Measurements from ENCODE around the gene PEX11B. TPM values are rescaled to one million over a fixed set of nuclear protein-coding genes. Genes with fewer than 3 reads are reported as not detected.
"Not testable (repeated sequence)": the region's sequence is repeated elsewhere in the genome, so short reads cannot be mapped to it uniquely, and the experiment has no call there.

Gene PEX11B
- total and polyA plus RNA-seq, 9 donors, result 18.2 to 44.4 (median 26.9) TPM

DNA sequence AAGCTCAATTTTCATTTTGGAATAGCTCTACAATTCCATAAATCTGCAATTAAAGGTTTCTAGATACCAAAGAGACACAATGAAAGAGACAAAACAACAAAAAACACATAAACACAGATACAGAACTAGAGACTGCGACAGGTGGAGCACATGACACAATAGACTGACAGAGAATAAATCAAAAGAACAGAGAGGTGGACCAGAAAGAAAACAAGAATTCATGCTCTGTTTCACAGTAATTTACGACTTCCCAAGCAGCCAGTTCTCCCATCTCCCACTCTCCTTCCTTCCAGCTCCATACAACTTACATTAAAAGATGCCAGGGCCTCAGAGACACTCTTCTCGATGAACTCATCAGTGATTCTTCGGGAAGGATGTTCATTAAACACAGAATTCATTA, 23.9 kb upstream of the PEX11B start:
- WGBS, 3 donors, result 36 to 52% (median 42%) methylated on average over 4 of the region's 4 CpGs
- intact Hi-C loops (cut with DNase I), result no loop called here
- DNase-seq, result no peak
- no peak overlapping the region for H3K27ac ChIP-seq
- H3K36me3 ChIP-seq, result no peaks in the 10 kb centered on the region
- H3K4me3 ChIP-seq, result no peak overlapping the region
- H3K4me1 ChIP-seq (ENCODE audit: insufficient read depth), result no peaks in the 10 kb centered on the region
- H3K9me3 ChIP-seq, result no peaks in the 10 kb centered on the region
- H3K27me3 ChIP-seq, result no peaks in the 10 kb centered on the region
- TF ChIP-seq POLR2A (IDR thresholded peaks at IDR 0.05), result no peak

DNA sequence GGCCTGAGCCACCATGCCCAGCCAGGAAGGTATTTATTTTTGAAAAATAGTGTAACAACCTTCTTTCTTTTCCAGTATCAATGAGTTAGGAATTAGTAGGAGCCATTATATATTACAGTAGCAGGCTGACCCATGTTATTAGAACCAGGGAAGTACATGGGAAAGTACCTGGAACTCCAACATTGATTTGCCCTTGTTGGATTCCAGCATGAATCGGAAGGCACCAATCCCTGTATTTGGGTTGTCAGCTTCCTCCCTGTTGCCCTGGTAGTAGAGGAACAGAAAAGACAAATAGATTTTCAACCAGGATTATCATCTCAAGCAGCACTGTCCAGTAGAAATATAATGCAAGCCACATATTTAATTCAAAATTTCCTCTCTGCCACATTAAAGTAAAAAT, 18.9 kb upstream of the PEX11B start:
- H3K27me3 ChIP-seq, result no peaks in the 10 kb centered on the region
- no peaks in the 10 kb centered on the region for H3K4me1 ChIP-seq (ENCODE audit: insufficient read depth)
- H3K36me3 ChIP-seq, result no peaks in the 10 kb centered on the region
- intact Hi-C loops (cut with DNase I), result no loop called here
- no peak for DNase-seq
- no peaks in the 10 kb centered on the region for H3K9me3 ChIP-seq
- no peak overlapping the region for H3K27ac ChIP-seq
- TF ChIP-seq POLR2A (IDR thresholded peaks at IDR 0.05) (no peak), EP300 (IDR thresholded peaks at IDR 0.05) (no peak)
- TF ChIP-seq, protein P1, sequence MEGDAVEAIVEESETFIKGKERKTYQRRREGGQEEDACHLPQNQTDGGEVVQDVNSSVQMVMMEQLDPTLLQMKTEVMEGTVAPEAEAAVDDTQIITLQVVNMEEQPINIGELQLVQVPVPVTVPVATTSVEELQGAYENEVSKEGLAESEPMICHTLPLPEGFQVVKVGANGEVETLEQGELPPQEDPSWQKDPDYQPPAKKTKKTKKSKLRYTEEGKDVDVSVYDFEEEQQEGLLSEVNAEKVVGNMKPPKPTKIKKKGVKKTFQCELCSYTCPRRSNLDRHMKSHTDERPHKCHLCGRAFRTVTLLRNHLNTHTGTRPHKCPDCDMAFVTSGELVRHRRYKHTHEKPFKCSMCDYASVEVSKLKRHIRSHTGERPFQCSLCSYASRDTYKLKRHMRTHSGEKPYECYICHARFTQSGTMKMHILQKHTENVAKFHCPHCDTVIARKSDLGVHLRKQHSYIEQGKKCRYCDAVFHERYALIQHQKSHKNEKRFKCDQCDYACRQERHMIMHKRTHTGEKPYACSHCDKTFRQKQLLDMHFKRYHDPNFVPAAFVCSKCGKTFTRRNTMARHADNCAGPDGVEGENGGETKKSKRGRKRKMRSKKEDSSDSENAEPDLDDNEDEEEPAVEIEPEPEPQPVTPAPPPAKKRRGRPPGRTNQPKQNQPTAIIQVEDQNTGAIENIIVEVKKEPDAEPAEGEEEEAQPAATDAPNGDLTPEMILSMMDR (IDR thresholded peaks at IDR 0.05), result no peak
- no peak overlapping the region for H3K4me3 ChIP-seq
- WGBS, 3 donors, result 88 to 96% (median 88%) methylated on average over 1 of the region's 1 CpG

DNA sequence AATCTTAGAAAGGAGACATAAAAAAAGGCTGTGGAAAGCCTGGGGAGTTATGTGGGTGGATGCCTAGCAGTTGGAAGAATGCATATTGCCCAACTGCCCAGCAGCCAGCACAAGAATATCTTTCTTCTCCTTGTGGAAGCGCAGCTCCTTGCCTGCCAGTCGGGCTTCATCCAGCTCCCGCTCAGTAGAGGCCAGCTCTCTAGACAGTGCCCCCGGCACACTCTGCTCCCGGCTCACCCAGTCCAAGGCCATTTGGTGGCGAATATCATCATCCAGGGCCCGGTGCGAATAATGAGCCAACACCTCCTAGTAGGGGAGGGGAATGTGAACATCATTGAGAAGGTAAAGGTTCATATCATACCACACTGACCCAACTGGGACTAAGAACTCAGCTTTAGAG, 17.7 kb upstream of the PEX11B start:
- Histone ChIP-seq H3K4me3 (no peak overlapping the region), H3K36me3 (no peaks in the 10 kb centered on the region), H3K27me3 (no peaks in the 10 kb centered on the region), H3K9me3 (no peaks in the 10 kb centered on the region), H3K27ac (no peak overlapping the region), H3K4me1 (ENCODE audit: insufficient read depth) (no peaks in the 10 kb centered on the region)
- TF ChIP-seq EP300 (IDR thresholded peaks at IDR 0.05) (no peak), POLR2A (IDR thresholded peaks at IDR 0.05) (no peak)
- TF ChIP-seq, protein P1 (IDR thresholded peaks at IDR 0.05), result no peak
- intact Hi-C loops (cut with DNase I), result no loop called here
- WGBS, 3 donors, result 81 to 87% (median 84%) methylated on average over 8 of the region's 8 CpGs
- no peak for DNase-seq

DNA sequence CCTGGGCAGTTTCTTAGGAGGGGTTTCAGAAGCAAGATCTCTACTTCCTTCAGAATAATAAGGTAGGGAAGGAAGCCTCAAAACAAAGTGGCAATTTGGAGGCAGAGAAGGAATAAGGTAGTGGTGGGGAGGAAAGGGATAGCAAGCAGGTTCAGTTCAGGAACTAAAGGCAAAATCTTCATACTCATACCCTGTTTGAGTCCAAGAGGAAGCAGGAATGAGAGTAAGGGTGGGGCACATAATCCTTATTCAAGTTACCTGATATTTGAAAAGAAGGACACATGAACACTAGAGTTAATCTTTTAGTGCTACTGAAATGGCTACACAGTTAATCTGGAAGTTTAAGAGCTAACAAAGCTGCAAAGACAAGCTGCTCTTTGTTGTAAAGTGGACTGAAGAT, 17.2 kb upstream of the PEX11B start:
- no peak for DNase-seq
- no peaks in the 10 kb centered on the region for H3K27me3 ChIP-seq
- no peak overlapping the region for H3K27ac ChIP-seq
- H3K36me3 ChIP-seq, result no peaks in the 10 kb centered on the region
- H3K4me3 ChIP-seq, result no peak overlapping the region
- no peaks in the 10 kb centered on the region for H3K4me1 ChIP-seq (ENCODE audit: insufficient read depth)
- intact Hi-C loops (cut with DNase I), result no loop called here
- no peaks in the 10 kb centered on the region for H3K9me3 ChIP-seq
- TF ChIP-seq, protein P1 (IDR thresholded peaks at IDR 0.05), result no peak
- no peak for TF ChIP-seq EP300 (IDR thresholded peaks at IDR 0.05)
- no peak for TF ChIP-seq POLR2A (IDR thresholded peaks at IDR 0.05)

GRCh38 chr1:145932522-145933009, 14.0 kb upstream of the PEX11B start:
- H3K27me3 ChIP-seq; H3K27ac ChIP-seq; H3K9me3 ChIP-seq; H3K36me3 ChIP-seq; H3K4me1 ChIP-seq (ENCODE audit: insufficient read depth); DNase-seq; intact Hi-C loops (cut with DNase I); H3K4me3 ChIP-seq: not testable (repeated sequence)
- 60 to 68% (median 66%) methylated on average over 9 of the region's 9 CpGs for WGBS, 3 donors
